GM18502 (cell line): ENCODE results near the gene DDX47.
"Not testable (repeated sequence)": the region's sequence is repeated elsewhere in the genome, so short reads cannot be mapped to it uniquely, and the experiment has no call there.

Experiments used
- ATAC-seq: cut with Tn5 transposase; IDR thresholded peaks from one replicate; pipeline ENCODE4 v1.9.1; 2021; ENCODE audit warnings: mild to moderate bottlenecking; ENCODE audit not compliant: unreplicated experiment, poor library complexity

The DDX47 gene

GRCh38 chr12:12868477-12869235 is 55.5 kb downstream of the DDX47 start:
- ATAC-seq: no peak

GRCh38 chr12:12870465-12870864 is 57.3 kb downstream of the DDX47 start:
- ATAC-seq: no peak

- ATAC-seq: no peak
Measured at GRCh38 chr12:12871587-12872138, 58.5 kb downstream of the DDX47 start.

GRCh38 chr12:12872139-12872933 is 59.2 kb downstream of the DDX47 start:
- ATAC-seq: no peak

GRCh38 chr12:12872934-12873275 is 59.8 kb downstream of the DDX47 start:
- ATAC-seq: no peak

- no peak for ATAC-seq
Measured at GRCh38 chr12:12874029-12874428, 60.9 kb downstream of the DDX47 start.

- not testable (repeated sequence) for ATAC-seq
Measured at GRCh38 chr12:12875301-12875700, 62.2 kb downstream of the DDX47 start.

GRCh38 chr12:12877153-12877768 is 64.1 kb downstream of the DDX47 start:
- ATAC-seq: no peak

GRCh38 chr12:12877781-12878455 is 64.8 kb downstream of the DDX47 start:
- ATAC-seq: no peak
